NOMO-1 (cell line): ENCODE data around the gene CDK14.
A peak's percentile ranks its signal among the peaks of the same experiment; 100 is the strongest.

Experiments used
- DNase-seq, 2 experiments: peaks; one replicate each; lab custom pipeline; 2025; ENCODE audit not compliant: unreplicated experiment in 2 of 2; lab: John Stamatoyannopoulos, UW

CDK14 gene

DNA sequence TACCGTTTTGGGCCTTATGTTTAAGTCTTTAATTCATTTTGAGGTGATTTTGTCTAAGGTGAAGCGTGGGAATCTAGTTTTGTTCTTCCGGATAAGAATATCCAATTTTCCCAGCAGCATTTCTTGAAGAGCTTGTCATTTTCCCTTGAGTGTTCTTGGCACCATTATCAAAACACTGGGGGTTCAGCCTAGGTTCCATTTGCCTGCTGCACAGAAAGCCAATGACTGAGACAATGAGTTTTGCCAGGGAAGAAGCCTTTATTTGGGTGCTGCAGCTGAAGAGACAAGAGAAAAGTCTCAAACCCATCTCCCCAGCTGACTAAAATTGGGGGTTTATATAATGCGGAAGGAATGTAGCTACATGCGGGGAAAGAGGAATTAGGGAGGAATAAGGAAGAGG is 380.9 kb downstream of the CDK14 start:
- no peak for DNase-seq

DNA sequence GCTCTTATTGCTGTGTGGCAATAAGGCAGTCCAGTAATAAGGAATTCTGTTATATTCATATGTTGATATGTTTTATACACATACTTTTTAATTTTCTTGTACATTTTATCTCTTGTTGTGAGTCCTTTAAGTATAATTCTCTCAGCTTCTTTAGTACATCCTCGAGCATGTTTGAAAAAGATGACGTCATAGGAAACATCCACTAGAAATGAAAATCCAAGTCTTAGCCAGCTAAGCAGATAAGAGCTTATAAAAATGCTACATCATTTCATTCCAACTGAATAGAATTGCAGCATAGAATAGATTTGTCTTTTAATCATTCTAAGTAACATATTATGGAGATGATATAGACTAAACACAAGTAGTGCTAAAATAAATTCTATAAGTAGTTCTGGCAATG is 384.4 kb downstream of the CDK14 start:
- DNase-seq, result no peak

DNA sequence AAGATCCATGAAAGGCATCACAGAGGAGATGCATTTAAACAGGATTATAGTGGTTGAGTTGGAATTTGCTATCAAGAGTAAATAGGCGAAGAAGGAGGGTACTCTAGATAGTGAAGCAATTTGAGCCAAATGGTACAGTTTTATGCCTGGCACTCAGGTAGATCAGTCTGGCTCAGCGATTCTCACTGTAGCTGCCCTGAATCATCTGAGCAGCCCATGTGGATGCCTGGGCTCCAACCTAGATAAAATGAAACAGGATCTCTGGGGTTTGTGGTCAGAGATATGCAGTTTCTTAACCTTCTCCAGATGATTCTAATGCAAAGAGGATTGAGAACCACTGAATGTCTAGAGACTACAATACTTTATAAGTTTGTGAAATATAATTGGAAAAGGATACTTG is 386.1 kb downstream of the CDK14 start:
- DNase-seq, result no peak

DNA sequence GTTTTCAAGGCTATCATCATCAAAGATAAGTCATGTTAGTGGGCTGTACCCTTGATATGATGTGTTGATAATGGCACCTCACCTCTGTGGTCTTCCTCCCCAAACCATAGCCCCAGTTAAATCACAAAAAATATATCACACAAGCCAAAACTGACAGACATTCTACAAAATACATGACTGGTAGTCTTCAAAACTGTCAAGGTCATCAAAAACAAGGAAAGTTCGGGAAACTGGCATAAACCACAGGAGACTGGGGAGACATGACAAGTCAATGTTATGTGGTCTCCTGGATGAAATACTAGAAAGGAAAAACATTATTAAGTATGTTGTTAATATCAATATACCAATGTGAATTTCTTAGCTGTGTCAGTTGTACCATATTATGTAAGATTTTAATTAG is 388.6 kb downstream of the CDK14 start:
- DNase-seq, result no peak

DNA sequence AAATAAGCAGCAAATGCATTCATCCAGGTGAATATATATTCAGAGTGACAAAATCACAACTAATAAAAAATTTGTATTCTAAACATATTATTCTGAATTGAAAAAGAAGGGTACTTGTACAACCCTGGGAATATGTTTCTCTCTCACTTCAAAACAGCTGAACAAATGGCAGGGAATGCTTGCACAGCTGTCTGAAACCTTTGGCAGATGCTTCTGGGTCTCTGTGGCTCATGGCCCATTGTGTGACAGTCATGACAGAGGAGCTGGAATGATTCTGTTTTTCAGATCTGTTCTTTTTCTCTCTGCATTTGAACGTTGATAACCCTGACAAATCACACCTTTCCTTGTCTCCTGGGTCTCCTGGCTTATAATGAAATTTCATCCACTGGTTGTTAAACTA is 392.4 kb downstream of the CDK14 start:
- DNase-seq, result no peak

DNA sequence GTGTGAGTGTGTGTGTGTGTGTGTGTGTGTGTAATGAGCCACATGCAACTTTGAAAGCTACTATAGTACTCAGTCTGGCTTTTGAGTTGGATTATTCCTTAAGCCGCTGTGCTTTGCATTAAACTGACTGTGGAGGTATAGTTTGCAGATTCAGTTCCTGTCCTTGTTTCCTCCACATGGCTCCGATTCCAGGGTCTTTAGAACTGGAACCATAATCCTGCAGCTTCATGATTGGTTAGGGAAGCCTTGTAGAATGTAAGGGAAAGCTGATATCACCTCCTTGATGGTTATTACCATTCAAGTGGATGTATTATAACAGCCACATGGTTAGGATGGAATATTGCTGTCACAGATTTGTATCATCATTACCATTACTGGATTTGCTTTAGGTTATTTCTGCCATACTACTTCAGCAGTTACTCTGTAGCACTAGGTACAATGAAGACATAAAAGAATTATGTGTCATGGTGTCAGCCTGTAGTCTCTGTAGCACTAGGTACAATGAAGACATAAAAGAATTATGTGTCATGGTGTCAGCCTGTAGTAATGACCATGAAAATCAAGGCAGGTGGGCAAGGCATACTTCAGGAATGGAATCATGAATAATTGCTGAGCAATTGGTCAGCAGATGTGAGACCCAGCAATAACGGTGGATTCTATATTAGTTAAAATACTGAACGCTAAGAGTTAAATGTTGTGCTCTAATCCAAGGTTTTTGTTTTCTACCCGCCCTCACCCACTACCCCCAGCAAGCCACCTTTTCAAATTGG is 393.1 kb downstream of the CDK14 start:
- DNase-seq, result no peak

DNA sequence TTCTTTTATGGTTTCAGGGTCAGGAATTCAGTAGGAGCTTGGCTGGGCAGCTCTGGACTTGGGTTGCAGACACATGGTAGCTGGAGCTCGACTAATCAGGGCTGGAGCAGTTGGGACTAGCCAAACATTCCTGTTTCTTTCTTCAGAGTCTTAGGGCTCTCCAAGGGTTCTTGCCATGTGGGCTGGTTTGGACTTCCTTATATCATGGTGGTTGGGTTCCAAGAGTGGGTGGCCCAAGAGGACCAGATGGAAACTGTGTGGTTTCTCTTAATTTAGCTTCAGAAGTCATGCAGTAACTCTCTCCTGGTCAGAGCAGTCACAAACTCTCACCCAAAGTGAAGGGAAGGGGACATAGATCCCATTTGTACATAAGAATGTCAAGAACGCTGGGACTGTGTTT is 398.0 kb downstream of the CDK14 start:
- no peak for DNase-seq

DNA sequence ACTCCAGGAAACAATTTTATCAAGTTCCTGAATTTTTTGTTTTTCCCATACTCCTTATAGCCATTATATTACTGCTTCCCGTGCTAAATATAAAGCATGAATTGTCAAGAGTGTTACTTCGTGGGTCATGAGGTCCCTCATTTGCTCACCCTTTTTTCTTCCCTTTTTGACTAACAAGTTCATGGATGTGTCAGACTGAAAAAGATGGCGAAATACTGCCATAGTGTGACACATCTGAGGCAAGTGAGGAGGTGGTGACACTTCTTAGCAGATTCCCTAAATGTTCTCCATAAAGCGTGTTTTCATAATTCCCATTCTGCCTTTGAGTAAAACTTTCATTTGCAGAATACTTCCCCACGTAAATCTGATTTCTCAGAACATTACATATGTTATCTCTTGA is 398.5 kb downstream of the CDK14 start:
- peak; percentile 18 to 29 for DNase-seq

DNA sequence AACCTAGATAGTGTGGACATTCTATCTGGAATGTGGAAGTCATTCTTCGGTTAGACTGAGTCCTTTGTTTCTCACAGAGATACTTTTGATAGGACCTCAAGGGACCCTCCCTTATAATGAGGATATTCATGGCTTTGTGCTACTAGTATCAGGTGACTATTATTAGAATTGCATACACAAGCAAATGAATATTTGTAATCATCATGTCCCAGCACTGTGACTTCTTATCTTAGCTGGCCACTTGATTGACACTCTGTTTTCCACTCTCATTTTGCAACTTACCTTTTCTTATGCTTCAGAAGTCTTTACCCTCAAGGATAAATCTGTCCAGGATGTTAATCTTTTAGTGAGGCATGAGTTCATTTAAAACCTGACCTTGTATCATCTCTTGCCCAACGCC is 399.9 kb downstream of the CDK14 start:
- DNase-seq, result no peak

DNA sequence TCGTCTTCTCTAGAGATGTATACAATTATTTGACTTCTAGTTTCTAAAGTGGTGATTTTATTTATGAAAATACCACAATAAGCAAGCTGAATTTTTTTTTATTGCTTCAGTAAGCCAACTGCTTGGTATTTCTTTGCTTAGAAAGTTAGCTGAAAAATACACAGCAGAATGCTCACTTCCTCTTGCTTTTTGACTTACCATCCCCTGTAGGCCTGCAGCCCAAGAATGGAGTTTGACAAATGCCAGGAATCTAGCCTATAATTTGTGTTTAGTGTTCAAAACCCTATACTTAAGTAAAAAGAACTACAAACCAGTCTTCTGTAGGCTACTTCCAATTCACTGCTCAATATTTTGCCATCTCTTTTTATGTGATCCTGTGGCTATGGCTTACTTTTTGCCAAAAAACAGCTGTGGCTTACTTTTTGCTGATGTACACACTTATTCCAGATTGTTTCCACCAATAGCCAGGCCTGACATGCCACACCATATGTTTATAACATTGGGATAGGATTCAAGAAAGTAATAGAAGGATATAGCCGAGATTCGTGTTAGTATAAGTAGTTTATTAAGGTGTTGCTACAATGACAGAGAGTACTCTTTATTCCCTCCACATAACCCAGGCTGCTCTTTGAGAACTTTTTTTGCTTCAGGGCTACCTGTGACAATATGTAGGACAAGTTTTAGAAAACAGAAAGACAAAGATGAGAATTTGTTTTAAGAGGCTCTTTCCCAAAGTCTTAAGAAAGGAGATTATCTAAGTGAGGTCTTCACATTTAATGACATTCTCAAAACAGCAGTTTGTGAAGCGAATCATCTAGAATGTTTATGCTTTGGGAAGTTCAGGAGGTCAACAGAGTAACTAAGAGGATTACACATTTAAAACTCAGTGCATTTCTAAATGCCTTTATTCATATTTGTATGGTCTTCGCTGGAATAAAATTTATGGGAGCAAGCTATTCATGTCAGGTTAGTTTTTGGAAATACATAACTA is 404.2 kb downstream of the CDK14 start:
- DNase-seq, result no peak

DNA sequence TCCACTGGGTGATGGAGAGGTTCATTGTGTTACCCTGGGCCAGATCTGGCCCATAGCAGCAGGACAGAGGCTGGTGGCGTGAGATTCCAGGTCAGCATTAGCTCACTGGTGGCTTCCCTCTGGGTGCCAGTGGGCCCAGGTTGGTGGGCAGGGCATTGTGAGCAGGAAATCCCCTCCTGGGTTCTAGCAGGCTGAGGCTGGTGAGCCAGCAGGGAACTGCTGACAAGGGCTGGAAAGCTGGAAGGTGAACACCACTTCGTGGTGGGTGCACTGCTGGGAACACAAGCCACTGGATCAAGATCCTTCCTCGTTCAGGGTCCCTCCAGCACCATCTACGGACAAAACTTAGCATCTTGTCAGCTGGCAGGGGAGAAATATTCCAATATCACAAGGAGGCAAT is 408.9 kb downstream of the CDK14 start:
- no peak for DNase-seq

DNA sequence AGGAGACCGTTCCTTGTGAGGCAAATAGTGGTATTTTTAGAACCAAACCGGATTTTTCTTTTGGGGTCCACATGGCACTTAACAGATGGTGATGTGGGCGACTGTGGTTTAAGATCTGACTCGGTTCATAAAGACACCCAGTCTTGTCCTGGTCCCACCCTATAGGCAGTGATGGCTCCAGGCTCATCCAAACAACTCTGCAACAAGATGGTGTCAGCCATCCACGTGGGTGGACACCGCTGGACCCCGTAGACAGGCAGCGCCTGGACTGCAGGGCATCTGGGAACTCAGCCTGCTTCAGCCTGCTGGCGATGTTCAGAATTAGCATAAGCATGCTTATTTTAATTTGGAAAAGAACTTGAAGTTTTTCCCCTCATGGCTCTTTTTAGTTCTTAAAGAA is 409.7 kb downstream of the CDK14 start:
- DNase-seq, result no peak

DNA sequence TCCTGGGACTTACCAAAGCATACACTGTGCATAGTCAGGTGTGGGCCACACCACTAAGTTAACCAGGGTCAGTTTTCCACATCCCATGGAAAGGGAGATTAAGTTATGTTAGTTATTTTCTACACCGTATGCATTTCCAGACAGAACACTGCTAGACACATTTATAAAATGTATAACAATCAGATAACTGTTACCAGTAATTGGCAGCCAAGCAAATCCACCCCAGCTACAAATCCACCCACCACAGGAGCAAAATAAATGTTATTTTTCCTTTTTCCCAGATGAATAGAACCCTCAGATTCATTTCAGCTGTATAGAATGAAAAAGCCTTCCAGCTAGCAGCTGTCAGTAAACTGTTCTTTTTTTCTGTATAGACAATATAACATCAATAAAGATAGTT is 411.2 kb downstream of the CDK14 start:
- DNase-seq, result no peak

DNA sequence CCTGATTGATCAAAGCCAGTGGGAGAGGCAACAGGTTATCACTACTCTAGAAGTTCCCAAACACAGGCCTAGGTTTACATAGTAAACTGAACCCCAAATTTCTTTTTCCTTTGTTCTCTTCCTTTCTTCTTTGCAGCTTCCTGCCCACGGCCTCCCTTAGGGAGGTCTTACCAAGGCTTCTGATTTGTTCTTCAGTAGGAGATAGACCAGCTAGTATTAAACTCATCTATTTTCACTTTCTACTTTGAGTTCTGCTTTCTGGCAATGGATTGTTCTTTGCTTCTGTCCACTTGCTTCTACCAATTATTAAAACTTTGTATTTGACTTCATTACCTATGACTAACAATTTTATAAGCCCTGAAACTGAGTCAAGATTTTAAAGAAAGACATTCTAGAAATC is 417.0 kb downstream of the CDK14 start:
- peak in 1 of 2 experiments; percentile 39 for DNase-seq

DNA sequence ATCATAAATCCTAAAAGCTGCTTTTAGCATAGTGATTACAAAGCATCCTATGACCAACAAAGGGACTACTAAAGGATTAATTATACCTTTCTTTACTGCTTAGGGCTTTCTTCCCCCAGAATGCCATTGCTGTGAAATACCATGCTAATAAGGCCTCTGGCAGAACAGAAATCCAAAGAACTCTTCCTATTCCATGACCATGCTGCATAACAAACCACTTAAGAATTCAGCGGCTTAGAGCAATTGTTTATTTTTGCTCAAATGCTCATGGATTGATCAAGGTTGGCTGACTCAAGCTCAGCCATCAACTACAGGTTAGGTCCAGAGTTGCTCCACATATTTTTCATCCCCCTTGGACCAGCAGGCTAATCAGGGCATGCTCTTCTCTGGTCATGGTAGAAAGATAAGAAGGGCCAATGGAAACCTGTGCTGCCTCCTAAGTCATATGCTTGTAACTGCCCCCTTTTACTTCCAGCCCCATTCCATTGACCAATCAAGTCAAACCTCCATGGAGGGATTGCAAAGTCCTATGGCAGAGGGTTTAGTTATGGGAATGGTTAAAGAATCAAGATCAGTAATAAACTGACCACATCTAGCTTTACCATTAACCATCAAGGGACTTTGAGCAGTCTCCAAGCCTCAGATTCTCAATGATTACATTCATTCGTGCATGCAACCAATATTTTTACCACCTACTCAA is 423.7 kb downstream of the CDK14 start:
- no peak for DNase-seq

DNA sequence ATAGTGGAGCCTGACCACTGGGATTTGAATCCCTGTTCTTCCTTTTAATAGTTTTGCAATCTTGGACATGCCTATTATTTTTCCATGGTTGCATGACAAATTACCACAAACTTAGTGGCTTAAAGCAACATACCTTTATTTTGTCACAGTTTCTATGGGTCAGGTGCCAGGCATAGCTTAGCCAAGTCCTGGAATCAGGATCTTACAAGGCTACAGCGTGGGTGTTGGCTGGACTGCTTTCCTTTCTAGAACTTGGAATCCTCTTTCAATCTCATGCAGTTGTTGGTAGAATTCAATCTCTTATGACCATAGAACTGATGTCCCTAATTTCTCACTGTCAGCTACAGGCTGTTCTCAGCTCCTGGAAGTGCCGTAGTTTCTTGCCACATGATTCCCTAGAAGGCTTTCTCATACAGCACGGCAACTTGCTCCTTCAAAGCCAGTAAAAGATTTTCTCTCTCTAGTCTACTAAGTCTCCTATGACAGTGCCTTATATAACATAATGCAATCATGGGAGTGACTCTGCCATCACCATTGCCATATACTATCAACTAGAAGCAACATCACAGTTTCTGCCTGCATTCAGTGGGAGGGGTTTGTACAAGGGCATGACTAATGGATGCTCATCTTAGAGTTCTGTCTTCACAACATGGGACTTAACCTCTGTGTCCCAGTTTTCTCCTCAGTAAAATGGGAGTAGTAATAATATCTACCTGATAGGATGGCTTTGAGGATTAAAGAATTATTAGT is 424.7 kb downstream of the CDK14 start:
- DNase-seq, result no peak

DNA sequence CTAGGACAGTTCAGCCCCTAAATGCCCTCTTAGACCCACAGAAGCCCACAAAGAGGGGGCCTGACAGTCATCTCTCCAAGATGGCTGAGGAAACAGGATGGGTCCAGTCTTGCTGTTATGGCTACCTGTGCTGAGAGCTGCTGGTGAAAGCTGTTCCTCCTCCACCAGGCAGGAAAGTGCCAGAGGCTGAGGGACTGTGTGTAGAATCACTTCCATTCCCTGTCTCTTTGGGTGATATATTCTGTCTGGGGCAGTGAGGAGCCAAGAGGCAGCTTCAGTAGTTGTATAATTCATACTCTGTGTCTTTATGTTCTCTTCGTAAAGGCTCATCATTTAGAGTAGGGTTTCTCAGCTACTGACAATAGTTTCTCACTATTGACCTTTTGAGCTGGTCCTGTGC is 425.8 kb downstream of the CDK14 start:
- no peak for DNase-seq

DNA sequence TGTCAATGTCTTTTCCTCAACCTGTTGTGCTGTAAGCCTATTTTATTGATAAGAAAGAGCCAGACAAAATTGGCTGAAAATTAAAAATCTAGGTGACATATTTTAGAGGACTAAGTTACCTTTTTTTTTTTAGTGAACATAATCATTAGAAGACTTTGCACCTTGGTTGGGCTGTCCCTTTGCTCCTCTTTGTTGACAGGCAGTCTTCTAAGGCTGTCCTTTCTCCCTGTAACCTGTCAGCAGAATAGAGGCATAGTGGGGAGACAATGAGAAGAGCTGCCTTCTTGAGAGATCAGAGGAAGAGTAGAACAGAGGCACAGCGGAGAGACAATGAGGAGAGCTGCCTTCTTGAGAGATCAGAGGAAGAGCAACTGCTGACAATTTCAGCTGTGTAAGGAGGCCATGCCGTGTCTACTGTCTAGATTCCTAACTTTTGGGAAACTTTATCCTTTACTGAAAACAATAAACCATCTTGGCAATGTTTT is 429.8 kb downstream of the CDK14 start:
- no peak for DNase-seq

DNA sequence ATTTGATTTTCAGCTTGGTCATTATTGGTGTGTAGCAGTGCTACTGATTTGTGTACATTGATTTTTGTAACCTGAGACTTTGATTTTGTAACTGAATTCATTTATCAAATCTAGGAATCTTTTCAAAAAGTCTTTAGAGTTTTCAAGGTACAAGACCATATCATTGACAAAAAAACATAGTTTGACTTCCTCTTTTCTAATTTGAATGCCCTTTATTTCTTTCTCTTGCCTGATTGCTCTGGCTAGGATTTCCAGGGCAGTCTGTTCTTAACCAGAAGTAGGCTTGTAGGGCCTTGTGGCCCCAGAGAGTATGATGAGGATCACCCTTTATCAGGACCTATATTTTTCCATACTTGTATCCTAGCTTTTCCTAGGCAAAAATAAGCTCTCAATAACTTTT is 433.6 kb downstream of the CDK14 start:
- no peak for DNase-seq

DNA sequence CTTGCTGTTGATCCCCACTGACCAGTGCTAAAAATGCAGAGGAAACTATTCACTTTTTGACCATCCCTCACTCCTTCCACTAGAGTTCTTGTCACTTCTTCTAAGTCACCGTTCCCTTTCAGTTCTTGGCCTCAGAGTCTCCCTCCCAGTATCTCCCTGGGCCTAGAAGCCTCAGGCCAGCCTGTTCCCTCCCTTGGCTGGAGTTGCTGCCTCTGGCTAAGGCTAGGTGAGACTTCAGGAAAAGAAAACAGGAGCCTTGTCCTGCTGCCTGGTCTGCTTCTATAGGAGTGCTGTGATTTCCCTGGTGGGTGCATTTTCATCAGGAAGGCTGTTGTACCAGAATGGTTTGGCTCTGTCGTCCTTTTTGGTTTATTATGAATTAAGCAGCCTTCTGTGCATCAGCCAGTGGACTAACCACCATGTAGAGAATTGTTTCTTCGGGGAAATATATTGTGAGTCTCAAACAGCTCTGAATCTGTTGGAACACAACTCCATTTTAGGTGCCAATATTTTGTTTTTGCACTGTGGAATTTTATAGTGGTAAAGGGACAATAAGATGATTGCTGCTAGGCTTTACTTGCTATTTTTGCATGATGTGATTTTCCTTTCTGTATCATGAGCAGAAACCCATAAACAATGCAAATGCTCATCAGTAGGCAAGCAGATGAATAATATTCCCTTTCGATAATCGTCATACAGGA is 434.7 kb downstream of the CDK14 start:
- no peak for DNase-seq
